ENCODE data around the gene GOLGA8T. TPM values are rescaled to one million over a fixed set of nuclear protein-coding genes. Genes with fewer than 3 reads are reported as not detected.

The GOLGA8T gene, protein sequence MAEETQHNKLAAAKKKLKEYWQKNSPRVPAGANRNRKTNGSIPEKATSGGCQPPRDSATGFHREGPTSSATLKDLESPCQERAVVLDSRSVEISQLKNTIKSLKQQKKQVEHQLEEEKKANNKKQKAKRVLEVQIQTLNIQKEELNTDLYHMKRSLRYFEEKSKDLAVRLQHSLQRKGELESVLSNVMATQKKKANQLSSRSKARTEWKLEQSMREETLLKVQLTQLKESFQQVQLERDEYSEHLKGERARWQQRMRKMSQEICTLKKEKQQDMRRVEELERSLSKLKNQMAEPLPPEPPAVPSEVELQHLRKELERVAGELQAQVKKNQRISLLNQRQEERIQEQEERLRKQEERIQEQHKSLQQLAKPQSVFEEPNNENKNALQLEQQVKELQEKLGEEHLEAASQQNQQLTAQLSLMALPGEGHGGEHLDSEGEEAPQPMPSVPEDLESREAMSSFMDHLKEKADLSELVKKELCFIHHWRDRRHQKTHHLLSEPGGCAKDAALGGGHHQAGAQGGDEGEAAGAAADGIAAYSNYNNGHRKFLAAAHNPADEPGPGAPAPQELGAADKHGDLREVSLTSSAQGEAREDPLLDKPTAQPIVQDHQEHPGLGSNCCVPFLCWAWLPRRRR
- total RNA-seq (2022; extraction: Qiagen RNA extraction; ENCODE audit: low read depth) = 1.1 to 2.8 TPM (median 2.0 TPM) in 5 replicates

DNA sequence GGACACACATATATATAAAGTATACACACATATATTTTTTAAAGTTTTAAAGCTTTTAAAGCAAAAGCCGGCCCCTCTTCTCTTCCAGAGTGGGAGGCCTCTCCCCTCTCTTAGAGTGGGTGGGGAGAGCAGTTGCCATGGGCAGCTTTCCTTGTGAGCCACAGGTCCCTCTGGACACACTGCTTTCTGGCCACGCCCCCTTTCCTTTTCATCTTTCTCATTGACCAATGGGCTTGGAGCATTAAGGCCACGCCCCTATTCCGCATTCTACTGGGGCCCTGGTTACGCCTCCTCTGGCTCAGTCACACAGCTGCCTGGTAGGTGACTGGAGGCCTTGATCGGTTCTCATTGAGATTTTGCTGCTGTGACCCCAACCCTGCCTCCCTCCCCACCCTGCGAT is at the start of gene GOLGA8T:
GOLGA8T (plus strand) TSS at position 301 of the 400 bp plus-strand sequence; CDS start at position 399, 98 bp downstream.

Other genes with a start within 250 kb of the GOLGA8T start
- gene GOLGA8J, start 52.1 kb upstream of the GOLGA8T start, total RNA-seq (2022; extraction: Qiagen RNA extraction; ENCODE audit: low read depth) = not detected in 5 replicates

All from A549 treated with ZK216348 at 1 μM for 4 hours (cell line).